Choroid plexus epithelial cell (primary cell): ENCODE measurements around the gene ACOT13.
"Not testable (repeated sequence)": the region's sequence is repeated elsewhere in the genome, so short reads cannot be mapped to it uniquely, and the experiment has no call there.

Experiments
- DNase-seq: peaks from one replicate; pipeline ENCODE4 v3.0.0-alpha.2; 2010; ENCODE audit warnings: low read depth
- H3K4me3 ChIP-seq: 2 replicates; pipeline ENCODE4 v1.5.1; 2011; ENCODE audit warnings: low read depth, mild to moderate bottlenecking, control low read depth, low read length, moderate library complexity
- TF ChIP-seq, protein P1 (sequence below): conservative IDR thresholded peaks from 2 replicates; pipeline ENCODE4 v1.5.1; 2011; ENCODE audit warnings: low read depth, mild to moderate bottlenecking, control low read depth, inconsistent platforms, low read length, moderate library complexity

Gene ACOT13

DNA sequence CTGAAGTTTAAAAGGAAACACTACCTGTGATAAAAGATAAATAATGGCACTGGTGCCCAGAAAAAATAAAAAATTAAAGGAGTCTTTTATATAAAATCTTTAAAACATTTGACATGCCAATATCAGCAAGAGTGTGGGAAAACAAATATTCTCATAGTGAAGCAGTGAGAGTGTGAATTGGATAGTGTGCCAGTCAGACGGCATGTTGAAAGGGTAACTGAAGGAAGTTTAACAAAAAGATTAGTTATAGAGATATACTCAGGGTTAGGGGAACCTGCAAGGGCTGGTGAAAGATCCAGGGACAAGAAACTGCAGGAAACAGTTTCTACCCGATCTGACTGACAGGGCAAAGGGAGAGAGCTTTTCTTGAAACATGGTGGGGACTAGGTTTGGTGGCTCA, 85.6 kb downstream of the ACOT13 start:
- no peak for DNase-seq
- TF ChIP-seq, protein P1, sequence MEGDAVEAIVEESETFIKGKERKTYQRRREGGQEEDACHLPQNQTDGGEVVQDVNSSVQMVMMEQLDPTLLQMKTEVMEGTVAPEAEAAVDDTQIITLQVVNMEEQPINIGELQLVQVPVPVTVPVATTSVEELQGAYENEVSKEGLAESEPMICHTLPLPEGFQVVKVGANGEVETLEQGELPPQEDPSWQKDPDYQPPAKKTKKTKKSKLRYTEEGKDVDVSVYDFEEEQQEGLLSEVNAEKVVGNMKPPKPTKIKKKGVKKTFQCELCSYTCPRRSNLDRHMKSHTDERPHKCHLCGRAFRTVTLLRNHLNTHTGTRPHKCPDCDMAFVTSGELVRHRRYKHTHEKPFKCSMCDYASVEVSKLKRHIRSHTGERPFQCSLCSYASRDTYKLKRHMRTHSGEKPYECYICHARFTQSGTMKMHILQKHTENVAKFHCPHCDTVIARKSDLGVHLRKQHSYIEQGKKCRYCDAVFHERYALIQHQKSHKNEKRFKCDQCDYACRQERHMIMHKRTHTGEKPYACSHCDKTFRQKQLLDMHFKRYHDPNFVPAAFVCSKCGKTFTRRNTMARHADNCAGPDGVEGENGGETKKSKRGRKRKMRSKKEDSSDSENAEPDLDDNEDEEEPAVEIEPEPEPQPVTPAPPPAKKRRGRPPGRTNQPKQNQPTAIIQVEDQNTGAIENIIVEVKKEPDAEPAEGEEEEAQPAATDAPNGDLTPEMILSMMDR: no peak
- no peak overlapping the region for H3K4me3 ChIP-seq

DNA sequence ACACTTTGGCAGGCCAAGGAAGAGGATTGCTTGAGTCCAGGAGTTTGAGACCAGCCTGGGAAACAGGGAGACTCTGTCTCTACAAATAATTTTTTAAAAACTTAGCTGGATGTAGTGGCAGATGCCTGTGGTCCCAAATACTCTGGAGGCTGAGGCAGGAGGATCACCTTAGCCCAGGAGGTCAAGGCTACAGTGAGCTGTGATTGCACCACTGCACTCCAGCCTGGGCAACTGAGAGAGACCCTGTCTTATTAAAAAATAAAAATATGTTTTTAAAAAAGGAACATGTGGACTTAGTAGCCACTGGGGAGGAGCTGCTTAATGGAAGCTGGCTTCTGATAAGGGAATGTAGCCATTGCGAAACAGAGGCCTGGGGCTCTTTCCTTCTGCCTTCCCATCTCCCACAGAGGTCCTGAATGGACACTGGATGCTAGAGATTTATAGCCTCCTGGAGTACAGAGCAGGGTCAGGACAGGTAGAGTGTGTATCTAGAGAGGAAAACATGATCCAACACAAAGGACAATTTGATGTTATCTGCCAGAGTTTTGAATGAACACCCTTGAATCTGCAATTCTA, 86.1 kb downstream of the ACOT13 start:
- TF ChIP-seq, protein P1: no peak
- DNase-seq: no peak
- no peak overlapping the region for H3K4me3 ChIP-seq

DNA sequence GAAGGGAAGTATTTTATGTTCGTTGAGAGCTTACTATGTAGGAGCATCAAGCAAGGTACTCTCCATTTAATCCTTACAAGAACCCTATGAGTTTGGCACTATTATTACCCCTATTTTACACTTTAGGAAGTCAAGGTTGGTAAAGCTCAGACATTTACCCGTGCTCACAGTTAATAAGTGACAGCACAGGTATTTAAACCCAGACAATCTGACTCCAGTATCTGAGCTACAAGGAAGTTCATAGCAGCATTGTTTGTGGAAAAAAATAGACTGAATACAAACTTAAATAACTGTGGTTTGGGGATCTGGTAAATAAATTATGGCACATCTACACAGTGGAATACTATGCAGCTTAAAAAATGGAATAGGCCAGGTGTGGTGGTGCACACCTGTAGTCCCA, 86.7 kb downstream of the ACOT13 start:
- TF ChIP-seq, protein P1: no peak
- H3K4me3 ChIP-seq: no peak overlapping the region
- DNase-seq: no peak

DNA sequence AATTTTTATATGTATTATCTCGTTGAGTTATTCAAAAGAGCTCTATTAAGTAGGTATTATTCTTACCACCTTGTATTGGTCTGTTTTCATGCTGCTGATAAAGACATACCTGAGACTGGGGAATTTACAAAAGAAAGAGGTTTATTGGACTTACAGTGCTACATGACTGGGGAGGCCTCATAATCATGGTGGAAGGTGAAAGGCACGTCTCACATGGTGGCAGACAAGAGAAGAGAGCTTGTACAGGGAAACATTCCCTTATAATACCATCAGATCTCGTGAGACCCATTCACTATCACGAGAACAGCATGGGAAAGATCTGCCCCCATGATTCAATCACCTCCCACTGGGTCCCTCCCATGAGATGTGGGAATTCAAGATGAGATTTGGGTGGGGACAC, 87.5 kb downstream of the ACOT13 start:
- H3K4me3 ChIP-seq, DNase-seq: not testable (repeated sequence)
